Liver (tissue), 9 donors: ENCODE data around the gene EXOC3L2. TPM values are rescaled to one million over a fixed set of nuclear protein-coding genes. Genes with fewer than 3 reads are reported as not detected.

ENCODE experiments used
- DNase-seq: peaks from one replicate; pipeline ENCODE4 v3.0.0-alpha.2; 2017; ENCODE audit warnings: low spot score
- H3K27ac ChIP-seq, 2 donors: one replicate each; pipeline ENCODE4 v1.7.0; 2013; ENCODE audit warnings: inconsistent platforms in 2 of 2, low read length in 2 of 2, control low read depth in 1 of 2, low read depth in 1 of 2, mild to moderate bottlenecking in 1 of 2
- H3K27me3 ChIP-seq, 4 donors: one replicate each; pipeline versions ENCODE4 v1.6.1 to v1.7.0; 2013; ENCODE audit warnings: low read length in 3 of 4, inconsistent platforms in 1 of 4, mild to moderate bottlenecking in 1 of 4, moderate library complexity in 1 of 4; ENCODE audit not compliant: control insufficient read depth in 4 of 4, insufficient read depth in 4 of 4
- H3K36me3 ChIP-seq, 4 donors: one replicate each; pipeline versions ENCODE4 v1.6.1 to v1.7.0; 2013; ENCODE audit warnings: low read length in 3 of 4, mild to moderate bottlenecking in 3 of 4, low read depth in 1 of 4, moderate library complexity in 1 of 4; ENCODE audit not compliant: control insufficient read depth in 4 of 4, insufficient read depth in 3 of 4
- H3K4me1 ChIP-seq, 4 donors: one replicate each; pipeline versions ENCODE4 v1.6.1 to v1.7.0; 2013; ENCODE audit warnings: low read length in 3 of 4, mild to moderate bottlenecking in 3 of 4, moderate library complexity in 1 of 4; ENCODE audit not compliant: control insufficient read depth in 4 of 4, insufficient read depth in 4 of 4
- H3K4me3 ChIP-seq, 3 donors: one replicate each; pipeline versions ENCODE4 v1.6.1 to v1.7.0; 2013; ENCODE audit warnings: low read length in 3 of 3, control low read depth in 1 of 3, low read depth in 1 of 3, mild to moderate bottlenecking in 1 of 3
- H3K9ac ChIP-seq, 2 donors: one replicate each; pipeline ENCODE4 v1.7.0; 2013; ENCODE audit warnings: low read length in 2 of 2, mild to moderate bottlenecking in 2 of 2, moderate library complexity in 2 of 2, control low read depth in 1 of 2, low read depth in 1 of 2
- H3K9me3 ChIP-seq, 4 donors: one replicate each; pipeline versions ENCODE4 v1.6.1 to v1.7.0; 2013; ENCODE audit warnings: low read length in 3 of 4; ENCODE audit not compliant: control insufficient read depth in 4 of 4
- ATF3 ChIP-seq: IDR thresholded peaks from 2 replicates; pipeline ENCODE4 v1.6.1; 2016; ENCODE audit warnings: antibody characterized with exemption
- CTCF ChIP-seq: fragments of 150-350 bp; IDR thresholded peaks from 2 replicates; pipeline ENCODE4 v1.5.1; 2017; ENCODE audit warnings: improper control_type of control experiment, low read depth, low read length; ENCODE audit not compliant: missing input control
- EGR1 ChIP-seq, 2 donors: IDR thresholded peaks; 2 replicates each; pipeline ENCODE4 v1.6.1; 2016 to 2018; ENCODE audit warnings: antibody characterized with exemption in 2 of 2, low read depth in 2 of 2
- FOXA1 ChIP-seq: IDR thresholded peaks from 2 replicates; pipeline ENCODE4 v1.6.1; 2016; ENCODE audit warnings: antibody characterized with exemption
- FOXA2 ChIP-seq: IDR thresholded peaks from 2 replicates; pipeline ENCODE4 v1.6.1; 2016; ENCODE audit warnings: antibody characterized with exemption
- GABPA ChIP-seq, 2 donors: IDR thresholded peaks in 1 of 2; conservative IDR thresholded peaks in 1 of 2; 2 replicates each; pipeline ENCODE4 v1.6.1; 2016; ENCODE audit warnings: antibody characterized with exemption in 2 of 2, mild to moderate bottlenecking in 1 of 2, moderate library complexity in 1 of 2
- HNF4A ChIP-seq, 2 donors: conservative IDR thresholded peaks; 2 replicates each; pipeline ENCODE4 v1.6.1; 2016; ENCODE audit warnings: antibody characterized with exemption in 2 of 2, mild to moderate bottlenecking in 2 of 2
- HNF4G ChIP-seq: IDR thresholded peaks from 2 replicates; pipeline ENCODE4 v1.6.1; 2016; ENCODE audit warnings: antibody characterized with exemption
- JUND ChIP-seq, 2 donors: IDR thresholded peaks; 2 replicates each; pipeline ENCODE4 v1.6.1; 2016; ENCODE audit warnings: antibody characterized with exemption in 2 of 2
- MAX ChIP-seq: IDR thresholded peaks from 2 replicates; pipeline ENCODE4 v1.6.1; 2016; ENCODE audit warnings: antibody characterized with exemption
- RAD21 ChIP-seq, 2 donors: IDR thresholded peaks; 2 replicates each; pipeline ENCODE4 v1.6.1; 2016; ENCODE audit warnings: antibody characterized with exemption in 2 of 2, mild to moderate bottlenecking in 2 of 2
- REST ChIP-seq: IDR thresholded peaks from 2 replicates; pipeline ENCODE4 v1.6.1; 2016; ENCODE audit warnings: antibody characterized with exemption, mild to moderate bottlenecking
- RXRA ChIP-seq, 2 donors: IDR thresholded peaks; 2 replicates each; pipeline ENCODE4 v1.6.1; 2017 to 2018; ENCODE audit warnings: antibody characterized with exemption in 2 of 2, mild to moderate bottlenecking in 1 of 2
- SP1 ChIP-seq: IDR thresholded peaks from 2 replicates; pipeline ENCODE4 v1.6.1; 2018; ENCODE audit warnings: antibody characterized with exemption, mild to moderate bottlenecking
- TAF1 ChIP-seq: conservative IDR thresholded peaks from 2 replicates; pipeline ENCODE4 v1.6.1; 2016; ENCODE audit warnings: antibody characterized with exemption, mild to moderate bottlenecking
- YY1 ChIP-seq: IDR thresholded peaks from 2 replicates; pipeline ENCODE4 v1.6.1; 2016; ENCODE audit warnings: antibody characterized with exemption, mild to moderate bottlenecking
- ZBTB33 ChIP-seq: IDR thresholded peaks from 2 replicates; pipeline ENCODE4 v1.6.1; 2016; ENCODE audit warnings: antibody characterized with exemption
- WGBS: extraction: QIAGEN DNeasy Blood & Tissue Kit; methylation state at CpG from one replicate; pipeline ENCODE4 v1.1.7; 2013; 5-methylcytosine and 5-hydroxymethylcytosine counted together
- polyA plus RNA-seq, 2 donors: library from polyadenylated mRNA; stranded (reverse) in 1 of 2; unstranded in 1 of 2; fragments of 200-250 nt in 1 of 2; fragments of >200 nt in 1 of 2; fragmentation: Nextera tagmentation in 1 of 2; extraction: Ambion mirVana in 1 of 2; gene quantifications; one replicate each; pipeline versions ENCODE4 v1.2.1 to v1.2.3, GENCODE V29; 2013 to 2015
- total RNA-seq, 2 donors: library from RNA; depleted of rRNA; stranded (reverse); fragments of >200 nt; gene quantifications; one replicate each; pipeline ENCODE4 v1.2.3, GENCODE V29; 2014
- donor health status: healthy.
- donor health status: healthy.
- donor health status: healthy.
- donor health status: healthy.
- donor health status: healthy.

EXOC3L2 gene
- total and polyA plus RNA-seq, 4 donors: 1.3 to 7.3 (median 4.1) TPM

GRCh38 chr19:45238556-45238955, 6.7 kb downstream of the EXOC3L2 start:
- H3K27me3 ChIP-seq: no peaks in the 10 kb centered on the region
- H3K4me3 ChIP-seq: no peak overlapping the region
- no peak overlapping the region for H3K9ac ChIP-seq
- no peaks in the 10 kb centered on the region for H3K9me3 ChIP-seq
- peaks cover 0 to 3% (median 1%) of the 10 kb centered on the region in 4 donors for H3K4me1 ChIP-seq
- H3K36me3 ChIP-seq: no peaks in the 10 kb centered on the region
- H3K27ac ChIP-seq: no peak overlapping the region
- no peak for TF ChIP-seq SP1
- TF ChIP-seq JUND (IDR thresholded peaks at IDR 0.05): no peak
- TF ChIP-seq GABPA (IDR thresholded peaks at IDR 0.05 in 1 of 2, conservative IDR thresholded peaks at IDR 0.05 in 1 of 2): no peak
- TF ChIP-seq TAF1: no peak
- no peak for TF ChIP-seq FOXA2
- TF ChIP-seq REST: no peak
- TF ChIP-seq ZBTB33: no peak
- no peak for TF ChIP-seq HNF4G
- TF ChIP-seq CTCF: no peak
- no peak for TF ChIP-seq EGR1 (IDR thresholded peaks at IDR 0.05; ENCODE audit: low read depth in 2 of 2)
- no peak for TF ChIP-seq HNF4A (conservative IDR thresholded peaks at IDR 0.05)
- TF ChIP-seq FOXA1: no peak
- no peak for TF ChIP-seq ATF3
- no peak for TF ChIP-seq RXRA (IDR thresholded peaks at IDR 0.05)
- no peak for TF ChIP-seq YY1
- no peak for TF ChIP-seq RAD21 (IDR thresholded peaks at IDR 0.05)
- no peak for TF ChIP-seq MAX
- WGBS: 80% methylated on average over 25 of the region's 25 CpGs
- DNase-seq: no peak

GRCh38 chr19:45235485-45235884, 9.7 kb downstream of the EXOC3L2 start:
- Histone ChIP-seq H3K4me3 (no peak overlapping the region), H3K27me3 (no peaks in the 10 kb centered on the region), H3K36me3 (no peaks in the 10 kb centered on the region), H3K9me3 (no peaks in the 10 kb centered on the region), H3K27ac (no peak overlapping the region), H3K4me1 (peaks cover 0 to 2% (median 0%) of the 10 kb centered on the region in 4 donors), H3K9ac (no peak overlapping the region)
- TF ChIP-seq YY1: no peak
- TF ChIP-seq ZBTB33: no peak
- no peak for TF ChIP-seq MAX
- no peak for TF ChIP-seq SP1
- no peak for TF ChIP-seq HNF4A (conservative IDR thresholded peaks at IDR 0.05)
- no peak for TF ChIP-seq HNF4G
- DNase-seq: no peak
- 18% methylated on average over 8 of the region's 8 CpGs for WGBS
